ENCODE measurements around the gene DENND1A. TPM values are rescaled to one million over a fixed set of nuclear protein-coding genes. Genes with fewer than 3 reads are reported as not detected.

The DENND1A gene
- total and polyA plus RNA-seq, 2 of the 13 experiments (the other 11 are each of a cell fraction or from before 2014, with no cell fraction given): 14.8 to 30.1 TPM

DNA sequence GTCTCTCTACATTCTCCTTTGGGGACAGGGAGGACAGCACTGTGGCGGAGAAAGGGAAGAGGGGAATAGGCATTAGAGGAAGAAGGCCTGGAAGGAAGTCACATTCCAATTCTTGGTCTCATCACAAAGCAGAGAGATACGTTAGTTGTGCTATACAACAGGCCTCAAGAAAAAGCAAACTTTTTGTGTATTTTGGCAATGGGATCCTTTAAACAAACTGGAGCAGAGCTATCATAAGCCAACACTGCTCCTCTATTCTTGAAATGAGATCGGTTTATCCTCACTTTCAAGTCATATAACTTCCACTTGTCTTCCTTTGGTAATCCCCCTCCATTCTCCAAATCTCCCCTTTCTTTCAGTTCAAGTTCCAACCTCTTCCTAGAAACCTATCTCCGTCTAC lies 6.5 kb downstream of the DENND1A start:
- intact Hi-C loops (cut with micrococcal nuclease; ENCODE audit: unreplicated experiment) (loop anchor here (1.0 to 10.0 kb wide), 2 partner anchors 179 to 244 kb away; no protein-coding TSS in a partner anchor), in situ Hi-C loops (cut with HindIII; ENCODE audit: extremely low pct_ligation_motif_present, low pct_unique_long_range_greater_than_20kb) (no loop called here)
- ChIA-PET POLR2A (interaction anchor here (1.0 kb wide), 1 partner anchor 181 kb away, joined by 4 read pairs; no protein-coding TSS in a partner anchor), CTCF (ENCODE audit: low intra/inter-chr PET ratio, low total read pairs) (no interaction called here)
- Histone ChIP-seq H3K27ac (ENCODE audit: extremely low read length, insufficient read depth, low read length) (peak overlapping the region; percentile 90), H3K27me3 (ENCODE audit: control insufficient read depth in 1 of 2, insufficient read depth in 2 of 2, low read length in 2 of 2) (no peaks in the 10 kb centered on the region), H3K9ac (ENCODE audit: insufficient read depth, low read depth, low read length) (peak overlapping the region; percentile 42), H3K4me1 (ENCODE audit: insufficient read depth, low read length) (peaks cover 89% of the 10 kb centered on the region), H3K79me2 (ENCODE audit: insufficient read depth, low read length) (peaks cover 84% of the 10 kb centered on the region), H3K9me3 (ENCODE audit: low read length) (no peaks in the 10 kb centered on the region), H3K4me2 (ENCODE audit: low read depth, low read length) (peak overlapping the region; percentile 93), H2AFZ (ENCODE audit: low read length) (no peak overlapping the region), H3K4me3 (replicated peaks in 1 of 3; ENCODE audit: insufficient read depth in 1 of 3, low read depth in 2 of 3, low read length in 3 of 3) (peak overlapping the region in 2 of 3 experiments; percentile 36 to 57; a peak in 3 of 6 replicates), H4K20me1 (ENCODE audit: insufficient read depth, low read length) (peaks cover 7% of the 10 kb centered on the region; the same call in 1 of the 2 replicates), H3K36me3 (replicated peaks in 1 of 2; ENCODE audit: control insufficient read depth in 1 of 2, insufficient read depth in 2 of 2, low read length in 2 of 2) (no peaks in the 10 kb centered on the region)
- FAIRE-seq: no peak
- no TSS peak for BruUV-seq (replicated peaks)
- ATAC-seq: peak; percentile 36
- DNase-seq (ENCODE audit: low spot score): no peak
- 33% methylated on average over 4 of the region's 4 CpGs for WGBS (ENCODE audit: low lambda C conversion rate)
- TF ChIP-seq ZNF354B (CRISPR knock-in tag; IDR thresholded peaks at IDR 0.05) (no peak), ZNF160 (CRISPR knock-in tag; IDR thresholded peaks at IDR 0.05) (no peak), ZNF431 (CRISPR knock-in tag; IDR thresholded peaks at IDR 0.05; ENCODE audit: borderline replicate concordance, low read depth) (no peak), ZC3H13 (CRISPR knock-in tag; IDR thresholded peaks at IDR 0.05) (no peak), SKI (IDR thresholded peaks at IDR 0.05; ENCODE audit: partially characterized antibody) (no peak), ZNF260 (CRISPR knock-in tag; IDR thresholded peaks at IDR 0.05; ENCODE audit: borderline replicate concordance, low read depth) (no peak), HMGXB3 (CRISPR knock-in tag; IDR thresholded peaks at IDR 0.05; ENCODE audit: borderline replicate concordance) (0 out of 2 replicates have a peak, but pooled peaks have one; percentile 7)
